ENCODE data around the gene CTBP1.

CTBP1 gene

GRCh38 chr4:1223841-1224809 lies 24.8 kb downstream of the CTBP1 start:
- DNase-seq (ENCODE audit: low read depth in 3 of 3), result no peak

GRCh38 chr4:1222938-1223690 lies 25.8 kb downstream of the CTBP1 start:
- DNase-seq (ENCODE audit: low read depth in 3 of 3), result no peak

GRCh38 chr4:1222036-1222789 lies 26.7 kb downstream of the CTBP1 start:
- DNase-seq (ENCODE audit: low read depth in 3 of 3), result no peak

- DNase-seq (ENCODE audit: low read depth in 3 of 3), result no peak
Measured at GRCh38 chr4:1221155-1221870, 27.6 kb downstream of the CTBP1 start.

- DNase-seq (ENCODE audit: low read depth in 3 of 3), result no peak
Measured at GRCh38 chr4:1220566-1220965, 28.4 kb downstream of the CTBP1 start.

GRCh38 chr4:1219566-1219950 lies 29.4 kb downstream of the CTBP1 start:
- DNase-seq (ENCODE audit: low read depth in 3 of 3), result no peak

- no peak for DNase-seq (ENCODE audit: low read depth in 3 of 3)
Measured at GRCh38 chr4:1218634-1219565, 30.0 kb downstream of the CTBP1 start.

GRCh38 chr4:1217366-1217765 lies 31.6 kb downstream of the CTBP1 start:
- DNase-seq (ENCODE audit: low read depth in 3 of 3), result no peak

GRCh38 chr4:1216869-1217294 lies 32.0 kb downstream of the CTBP1 start:
- peak in 2 of 3 donors; percentile 59 for DNase-seq (ENCODE audit: low read depth in 3 of 3)

GRCh38 chr4:1216076-1216614 lies 32.8 kb downstream of the CTBP1 start:
- DNase-seq (ENCODE audit: low read depth in 3 of 3), result no peak

- DNase-seq (ENCODE audit: low read depth in 3 of 3), result no peak
Measured at GRCh38 chr4:1215141-1216075, 33.5 kb downstream of the CTBP1 start.

GRCh38 chr4:1214101-1215095 lies 34.5 kb downstream of the CTBP1 start:
- no peak for DNase-seq (ENCODE audit: low read depth in 3 of 3)

GRCh38 chr4:1213336-1213995 lies 35.5 kb downstream of the CTBP1 start:
- no peak for DNase-seq (ENCODE audit: low read depth in 3 of 3)

GRCh38 chr4:1212546-1213335 lies 36.2 kb downstream of the CTBP1 start:
- no peak for DNase-seq (ENCODE audit: low read depth in 3 of 3)

GRCh38 chr4:1211891-1212545 lies 36.9 kb downstream of the CTBP1 start:
- no peak for DNase-seq (ENCODE audit: low read depth in 3 of 3)

GRCh38 chr4:1211371-1211770 lies 37.6 kb downstream of the CTBP1 start:
- DNase-seq (ENCODE audit: low read depth in 3 of 3), result no peak

All from stimulated activated CD4-positive, alpha-beta T cell treated with anti-CD3 and anti-CD28 coated beads, TNF-alpha, amount 100 ng/mL, for 48 hours (primary cell).